Testis (tissue), 3 donors: ENCODE measurements around the gene CERK. TPM values are rescaled to one million over a fixed set of nuclear protein-coding genes. Genes with fewer than 3 reads are reported as not detected.

ENCODE experiments used
- DNase-seq: peaks from one replicate; pipeline ENCODE4 v3.0.0-alpha.2; 2019
- H3K27ac ChIP-seq, 2 donors: fragments of 200-600 bp; sonication (generic); one replicate each; pipeline ENCODE4 v1.5.1; 2019
- H3K27me3 ChIP-seq: fragments of 200-600 bp; sonication (generic); one replicate; pipeline ENCODE4 v1.5.1; 2019
- H3K36me3 ChIP-seq: fragments of 200-600 bp; sonication (generic); one replicate; pipeline ENCODE4 v1.5.1; 2017; ENCODE audit warnings: low read depth; ENCODE audit errors: missing control alignments
- H3K4me1 ChIP-seq: fragments of 200-600 bp; sonication (generic); one replicate; pipeline ENCODE4 v1.5.1; 2019
- H3K4me3 ChIP-seq, 2 donors: fragments of 200-600 bp; sonication (generic); one replicate each; pipeline ENCODE4 v1.5.1; 2017 to 2019
- H3K9me3 ChIP-seq: fragments of 200-600 bp; sonication (generic); one replicate; pipeline ENCODE4 v1.5.1; 2017
- CTCF ChIP-seq, 3 experiments: fragments of 450-650 bp in 2 of 3; fragments of 200-600 bp in 1 of 3; sonication (generic) in 1 of 3; IDR thresholded peaks; one replicate each; pipeline ENCODE4 v1.5.1; 2016 to 2019; ENCODE audit warnings: antibody characterized with exemption in 3 of 3, mild to moderate bottlenecking in 2 of 3, moderate library complexity in 1 of 3
- POLR2A ChIP-seq: fragments of 450-650 bp; IDR thresholded peaks from one replicate; pipeline ENCODE4 v1.6.1; 2017; ENCODE audit warnings: antibody characterized with exemption, mild to moderate bottlenecking, moderate library complexity
- WGBS, 2 donors: methylation state at CpG; one replicate each; pipeline ENCODE4 v1.1.5; 2018; 5-methylcytosine and 5-hydroxymethylcytosine counted together
- intact Hi-C: fragments of 100-400 bp; cut with DNase I; formaldehyde crosslinking; loops from one replicate; pipeline ENCODE4 v1.15.1; 2023; ENCODE audit warnings: low total_unique reads
- polyA plus RNA-seq: library from polyadenylated mRNA; stranded (reverse); fragments of 350-450 nt; fragmentation: Illumina TruSeq; extraction: RNeasy Lipid Tissue Mini Kit (QIAGEN cat#74804); gene quantifications from one replicate; pipeline ENCODE4 v1.2.3, GENCODE V29; 2014; ENCODE audit warnings: low read depth, low replicate concordance; ENCODE audit not compliant: insufficient read depth
- total RNA-seq, 2 donors: library from RNA; depleted of rRNA; stranded (reverse); fragments of >200 nt; gene quantifications; one replicate each; pipeline ENCODE4 v1.2.3, GENCODE V29; 2016

The CERK gene
- total and polyA plus RNA-seq, 3 donors from 2014 or later, result 14.0 to 21.3 (median 17.0) TPM

GRCh38 chr22:46674367-46674781 is 63.7 kb downstream of the CERK start:
- H3K4me1 ChIP-seq, result no peaks in the 10 kb centered on the region
- WGBS, 2 donors, result 86 to 89% methylated on average over 19 of the region's 19 CpGs
- DNase-seq, result peak; percentile 30
- intact Hi-C loops, result no loop called here
- no peak overlapping the region for H3K4me3 ChIP-seq
- TF ChIP-seq POLR2A (no peak), CTCF (IDR thresholded peaks at IDR 0.05) (no peak)
- H3K27ac ChIP-seq, result no peak overlapping the region
- H3K36me3 ChIP-seq, result no peaks in the 10 kb centered on the region
- no peaks in the 10 kb centered on the region for H3K9me3 ChIP-seq
- H3K27me3 ChIP-seq, result no peaks in the 10 kb centered on the region

DNA sequence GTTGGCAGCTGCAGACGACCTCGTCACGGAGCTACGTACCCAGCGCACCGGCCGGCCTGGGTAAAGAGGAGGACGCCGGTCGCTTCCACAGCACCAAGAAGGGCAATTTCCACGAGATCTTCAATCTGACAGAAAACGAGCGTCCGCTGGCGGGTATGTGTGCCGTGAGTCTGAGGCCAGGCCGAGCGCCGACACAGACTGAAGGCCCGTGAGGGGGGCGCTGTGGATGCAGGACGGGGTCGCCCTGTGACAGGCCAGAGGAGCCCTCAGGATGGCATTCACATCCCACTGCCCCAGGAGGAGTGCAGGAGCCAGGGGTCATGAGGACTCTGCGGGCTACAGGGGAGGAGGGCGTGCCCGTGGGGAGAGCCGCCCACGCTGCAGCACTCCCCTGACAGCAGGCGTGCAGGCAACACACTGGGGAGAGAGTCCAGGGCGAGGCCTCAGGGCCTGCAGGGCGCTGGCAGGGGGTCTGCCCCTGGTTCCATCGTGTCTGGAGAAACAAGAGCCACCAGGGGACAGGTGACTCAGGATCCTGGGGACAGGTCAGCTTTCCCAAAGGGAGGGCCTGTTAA is 64.3 kb downstream of the CERK start:
- intact Hi-C loops, result no loop called here
- H3K4me3 ChIP-seq, result no peak overlapping the region

GRCh38 chr22:46673205-46673604 is 64.8 kb downstream of the CERK start:
- 87 to 91% methylated on average over 7 to 10 of the region's 10 CpGs for WGBS, 2 donors
- H3K27me3 ChIP-seq, result no peaks in the 10 kb centered on the region
- H3K9me3 ChIP-seq, result no peaks in the 10 kb centered on the region
- TF ChIP-seq POLR2A (no peak), CTCF (IDR thresholded peaks at IDR 0.05) (no peak)
- DNase-seq, result no peak
- no peak overlapping the region for H3K27ac ChIP-seq
- no peaks in the 10 kb centered on the region for H3K4me1 ChIP-seq
- H3K4me3 ChIP-seq, result no peak overlapping the region
- no peaks in the 10 kb centered on the region for H3K36me3 ChIP-seq
- intact Hi-C loops, result no loop called here

More for the DNA sequence above, 64.3 kb downstream of the CERK start:
- H3K9me3 ChIP-seq, result no peaks in the 10 kb centered on the region
- H3K27me3 ChIP-seq, result no peaks in the 10 kb centered on the region
- TF ChIP-seq CTCF (IDR thresholded peaks at IDR 0.05) (no peak), POLR2A (no peak)
- H3K4me1 ChIP-seq, result no peaks in the 10 kb centered on the region
- H3K36me3 ChIP-seq, result no peaks in the 10 kb centered on the region
- DNase-seq, result no peak
- H3K27ac ChIP-seq, result no peak overlapping the region
- WGBS, 2 donors, result 91 to 96% methylated on average over 7 to 32 of the region's 32 CpGs

- WGBS, 2 donors, result 62 to 70% methylated on average over 15 to 18 of the region's 18 CpGs
- no peaks in the 10 kb centered on the region for H3K27me3 ChIP-seq
- no peaks in the 10 kb centered on the region for H3K9me3 ChIP-seq
- TF ChIP-seq POLR2A (no peak), CTCF (IDR thresholded peaks at IDR 0.05) (no peak)
- H3K4me1 ChIP-seq, result no peaks in the 10 kb centered on the region
- H3K27ac ChIP-seq, result no peak overlapping the region
- no peak overlapping the region for H3K4me3 ChIP-seq
- intact Hi-C loops, result no loop called here
- H3K36me3 ChIP-seq, result no peaks in the 10 kb centered on the region
- DNase-seq, result peak; percentile 57
Measured at GRCh38 chr22:46672731-46673130, 65.3 kb downstream of the CERK start.

GRCh38 chr22:46671824-46672432 is 66.1 kb downstream of the CERK start:
- no peak overlapping the region for H3K27ac ChIP-seq
- TF ChIP-seq CTCF (IDR thresholded peaks at IDR 0.05) (no peak), POLR2A (no peak)
- intact Hi-C loops, result no loop called here
- 81 to 85% methylated on average over 17 of the region's 17 CpGs for WGBS, 2 donors
- H3K9me3 ChIP-seq, result no peaks in the 10 kb centered on the region
- no peaks in the 10 kb centered on the region for H3K36me3 ChIP-seq
- H3K27me3 ChIP-seq, result no peaks in the 10 kb centered on the region
- no peaks in the 10 kb centered on the region for H3K4me1 ChIP-seq
- DNase-seq, result no peak
- no peak overlapping the region for H3K4me3 ChIP-seq
